GM18868 (cell line): ENCODE measurements around the gene MOGAT3.

Experiments used
- ATAC-seq: cut with Tn5 transposase; IDR thresholded peaks from one replicate; pipeline ENCODE4 v1.9.1; 2021; ENCODE audit warnings: mild to moderate bottlenecking, moderate library complexity; ENCODE audit not compliant: unreplicated experiment

Gene MOGAT3

GRCh38 chr7:101234636-101235035 is 33.8 kb upstream of the MOGAT3 start:
- ATAC-seq, result no peak

GRCh38 chr7:101233907-101234547 is 33.2 kb upstream of the MOGAT3 start:
- no peak for ATAC-seq

- ATAC-seq, result no peak
Measured at GRCh38 chr7:101232141-101232850, 31.5 kb upstream of the MOGAT3 start.

- ATAC-seq, result no peak
Measured at GRCh38 chr7:101231644-101232043, 30.8 kb upstream of the MOGAT3 start.

- no peak for ATAC-seq
Measured at GRCh38 chr7:101226721-101227120, 25.9 kb upstream of the MOGAT3 start.

- ATAC-seq, result no peak
Measured at GRCh38 chr7:101225650-101226049, 24.8 kb upstream of the MOGAT3 start.

- ATAC-seq, result no peak
Measured at GRCh38 chr7:101223528-101223927, 22.7 kb upstream of the MOGAT3 start.

GRCh38 chr7:101222275-101222830 is 21.5 kb upstream of the MOGAT3 start:
- ATAC-seq, result no peak

- ATAC-seq, result no peak
Measured at GRCh38 chr7:101220295-101220694, 19.5 kb upstream of the MOGAT3 start.

GRCh38 chr7:101218236-101219125 is 17.6 kb upstream of the MOGAT3 start:
- ATAC-seq, result no peak

GRCh38 chr7:101217388-101218235 is 16.8 kb upstream of the MOGAT3 start, which contains the start of the genes PLOD3 and ZNHIT1:
Gene PLOD3, minus strand, starts transcription at chr7:101217581. Its CDS starts 307 bp downstream, at chr7:101217274.
Gene ZNHIT1, plus strand, starts transcription at chr7:101218165. Its CDS starts 31 bp downstream, at chr7:101218196.
- ATAC-seq, result peak; percentile 66

- ATAC-seq, result peak; percentile 16
Measured at GRCh38 chr7:101216860-101217387, 16.1 kb upstream of the MOGAT3 start.

- no peak for ATAC-seq
Measured at GRCh38 chr7:101216001-101216859, 15.4 kb upstream of the MOGAT3 start.

GRCh38 chr7:101212014-101212413 is 11.2 kb upstream of the MOGAT3 start:
- no peak for ATAC-seq

GRCh38 chr7:101211501-101211900 is 10.7 kb upstream of the MOGAT3 start:
- ATAC-seq, result no peak

GRCh38 chr7:101210143-101210542 is 9.3 kb upstream of the MOGAT3 start:
- no peak for ATAC-seq

- ATAC-seq, result no peak
Measured at GRCh38 chr7:101208794-101209193, 8.0 kb upstream of the MOGAT3 start.

- no peak for ATAC-seq
Measured at GRCh38 chr7:101207459-101207858, 6.6 kb upstream of the MOGAT3 start.

GRCh38 chr7:101206665-101207042 is 5.8 kb upstream of the MOGAT3 start:
- no peak for ATAC-seq
